ENCODE measurements around the gene TNS4.
A peak's percentile ranks its signal among the peaks of the same experiment; 100 is the strongest.

TNS4 gene

GRCh38 chr17:40487371-40488020, 13.9 kb downstream of the TNS4 start:
- DNase-seq: no peak

- no peak for DNase-seq
Observed at GRCh38 chr17:40486522-40487370, 14.7 kb downstream of the TNS4 start.

- DNase-seq: no peak
Observed at GRCh38 chr17:40485851-40486521, 15.4 kb downstream of the TNS4 start.

GRCh38 chr17:40484973-40485530, 16.4 kb downstream of the TNS4 start:
- no peak for DNase-seq

- DNase-seq: no peak
Observed at GRCh38 chr17:40484285-40484972, 17.0 kb downstream of the TNS4 start.

GRCh38 chr17:40483679-40484078, 17.7 kb downstream of the TNS4 start:
- no peak for DNase-seq

- no peak for DNase-seq
Observed at GRCh38 chr17:40482722-40483121, 18.7 kb downstream of the TNS4 start.

GRCh38 chr17:40481106-40481505, 20.3 kb downstream of the TNS4 start:
- DNase-seq: no peak

- peak in 1 of 2 experiments; percentile 21 for DNase-seq
Observed at GRCh38 chr17:40480501-40481003, 20.9 kb downstream of the TNS4 start.

GRCh38 chr17:40479754-40480480, 21.5 kb downstream of the TNS4 start:
- peak; percentile 17 to 34 for DNase-seq

GRCh38 chr17:40478486-40478885, 22.9 kb downstream of the TNS4 start:
- no peak for DNase-seq

- no peak for DNase-seq
Observed at GRCh38 chr17:40477796-40478195, 23.6 kb downstream of the TNS4 start.

GRCh38 chr17:40475234-40475908, 26.1 kb downstream of the TNS4 start:
- no peak for DNase-seq

- DNase-seq: no peak
Observed at GRCh38 chr17:40474419-40475002, 26.9 kb downstream of the TNS4 start.

GRCh38 chr17:40473573-40474365, 27.7 kb downstream of the TNS4 start:
- DNase-seq: no peak

- DNase-seq: no peak
Observed at GRCh38 chr17:40472733-40473452, 28.5 kb downstream of the TNS4 start.

- DNase-seq: no peak
Observed at GRCh38 chr17:40471846-40472732, 29.3 kb downstream of the TNS4 start.
